ENCODE results near the gene ZNF106. TPM values are rescaled to one million over a fixed set of nuclear protein-coding genes. Genes with fewer than 3 reads are reported as not detected.
A peak's percentile ranks its signal among the peaks of the same experiment; 100 is the strongest.

The ZNF106 gene
- total RNA-seq (2014; rRNA removed; shearing (Covaris generic)) (35.7 and 37.8 TPM in 2 replicates), polyA plus RNA-seq (2016; fragmentation: Nextera tagmentation; extraction: Ambion mirVana) (43.8 and 44.5 TPM in 2 replicates)

DNA sequence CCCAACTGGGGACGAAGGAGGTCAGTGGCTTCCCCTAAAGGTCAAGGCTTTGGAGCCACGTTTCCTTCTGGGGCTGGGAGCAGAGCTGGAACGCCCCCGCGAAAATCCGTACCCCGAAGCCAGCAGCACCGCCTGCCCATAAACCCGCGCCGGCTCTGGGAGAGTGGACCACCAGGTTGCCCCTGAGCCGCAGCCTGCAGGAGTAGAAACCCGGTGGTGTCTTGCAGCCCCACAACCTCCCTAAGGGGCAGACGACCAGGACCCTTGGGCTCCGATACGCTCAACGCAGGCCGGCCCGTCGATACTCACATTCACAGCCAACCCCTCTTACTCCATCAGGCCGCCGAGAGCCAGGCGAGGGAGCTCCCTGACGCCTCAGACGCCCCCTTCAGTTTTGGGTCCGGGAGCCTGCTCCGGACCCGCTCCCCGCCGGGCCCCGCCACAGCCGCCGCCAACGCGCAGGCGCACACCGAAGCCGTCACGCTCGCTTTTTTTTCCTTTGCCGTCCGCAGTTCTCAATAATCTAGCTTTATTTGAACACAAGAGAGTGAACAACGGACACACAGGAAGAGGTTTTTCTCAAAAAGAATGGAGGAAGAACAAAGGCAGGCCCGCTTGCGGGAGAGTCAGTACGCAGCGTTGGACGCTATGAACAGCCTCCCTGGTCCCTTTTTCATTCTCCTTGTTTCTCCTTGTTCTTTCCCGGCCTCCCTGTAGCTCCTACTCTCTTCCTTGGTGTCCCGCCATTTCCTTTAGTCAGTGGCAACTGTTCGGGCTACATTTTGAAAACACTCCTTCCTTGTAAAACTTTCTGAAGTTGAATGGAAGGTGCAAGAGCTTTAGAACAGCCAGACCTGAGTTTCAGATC is at the start of gene ZNF106:
Gene ZNF106 (minus strand): TSS at position 471 of the 868 bp plus-strand sequence. CDS start 18,852 bp downstream, outside the sequence.
- H3K9me2 ChIP-seq (ENCODE audit: insufficient read depth), result no peaks in the 10 kb centered on the region
- H3K79me2 ChIP-seq (ENCODE audit: insufficient read depth), result peaks cover 54% of the 10 kb centered on the region
- H3K36me3 ChIP-seq (ENCODE audit: low read depth), result no peaks in the 10 kb centered on the region
- DNase-seq, result peak; percentile 94
- 0 out of 2 replicates have a peak, but pooled peaks cover 3% of the 10 kb centered on the region for H4K20me1 ChIP-seq (ENCODE audit: insufficient read depth)
- H3K4me1 ChIP-seq (ENCODE audit: insufficient read depth), result peaks cover 21% of the 10 kb centered on the region
- TF ChIP-seq EZH2 (IDR thresholded peaks at IDR 0.05; ENCODE audit: insufficient read depth, poor library complexity, severe bottlenecking) (no peak), EZH2phosphoT487 (IDR thresholded peaks at IDR 0.05; ENCODE audit: insufficient read depth, low read depth) (no peak)
- peak within 1 kb of the TSS; percentile 98 for H3K27ac ChIP-seq
- peak within 1 kb of the TSS; percentile 89 for H3K4me3 ChIP-seq
- no peaks in the 10 kb centered on the region for H3K9me3 ChIP-seq (ENCODE audit: low read depth)
- peak within 1 kb of the TSS; percentile 97 for H3K9ac ChIP-seq
- 1% methylated on average over 51 of the region's 51 CpGs for WGBS, 2 experiments (ENCODE audit: low coverage in 1 of 2, low lambda C conversion rate in 2 of 2, missing lambda C conversion rate in 2 of 2)
- in situ Hi-C loops (cut with MboI), result no loop called here
- no peaks in the 10 kb centered on the region for H3K27me3 ChIP-seq (replicated peaks; ENCODE audit: insufficient read depth)
- peaks cover 25% of the 10 kb centered on the region for H3F3A ChIP-seq (ENCODE audit: insufficient read depth)
- peak within 1 kb of the TSS; percentile 100 for H3K4me2 ChIP-seq (ENCODE audit: unreplicated experiment)
- peak within 1 kb of the TSS; percentile 95 for H2AFZ ChIP-seq

DNA sequence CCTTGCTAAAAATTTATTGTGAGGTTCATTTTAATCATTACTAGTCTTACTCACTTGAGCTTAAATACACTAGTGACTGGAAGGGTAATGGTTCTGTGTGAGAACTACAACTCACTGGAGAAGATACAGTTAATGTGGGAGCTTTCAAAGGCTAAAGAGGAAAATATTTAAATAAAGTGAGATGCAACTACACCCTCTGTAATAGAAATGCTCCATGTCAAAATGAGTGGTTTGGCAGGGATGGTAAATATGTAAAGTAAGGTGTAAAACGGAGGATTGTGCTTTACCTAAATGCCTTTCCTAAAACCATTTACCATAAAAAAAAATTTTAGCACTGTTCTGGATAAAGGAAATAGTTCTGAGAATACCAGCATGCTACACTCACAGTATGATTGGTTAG is 42.3 kb upstream of the ZNF106 start:
- in situ Hi-C loops (cut with MboI), result no loop called here
- H3K36me3 ChIP-seq (ENCODE audit: low read depth), result peaks cover 45% of the 10 kb centered on the region
- no peaks in the 10 kb centered on the region for H3K9me2 ChIP-seq (ENCODE audit: insufficient read depth)
- no peak overlapping the region for H3K27ac ChIP-seq
- DNase-seq, result no peak
- H3F3A ChIP-seq (ENCODE audit: insufficient read depth), result 0 out of 2 replicates have a peak, but pooled peaks cover 14% of the 10 kb centered on the region
- H2AFZ ChIP-seq, result no peak overlapping the region
- TF ChIP-seq EZH2phosphoT487 (IDR thresholded peaks at IDR 0.05; ENCODE audit: insufficient read depth, low read depth) (no peak), EZH2 (IDR thresholded peaks at IDR 0.05; ENCODE audit: insufficient read depth, poor library complexity, severe bottlenecking) (no peak)
- 40 to 59% methylated on average over 1 of the region's 1 CpG for WGBS, 2 experiments (ENCODE audit: low coverage in 1 of 2, low lambda C conversion rate in 2 of 2, missing lambda C conversion rate in 2 of 2)
- no peaks in the 10 kb centered on the region for H3K79me2 ChIP-seq (ENCODE audit: insufficient read depth)
- no peak overlapping the region for H3K4me2 ChIP-seq (ENCODE audit: unreplicated experiment)
- H3K4me3 ChIP-seq, result no peak overlapping the region
- H4K20me1 ChIP-seq (ENCODE audit: insufficient read depth), result no peaks in the 10 kb centered on the region
- no peaks in the 10 kb centered on the region for H3K27me3 ChIP-seq (replicated peaks; ENCODE audit: insufficient read depth)
- H3K9ac ChIP-seq, result no peak overlapping the region
- H3K9me3 ChIP-seq (ENCODE audit: low read depth), result no peaks in the 10 kb centered on the region
- no peaks in the 10 kb centered on the region for H3K4me1 ChIP-seq (ENCODE audit: insufficient read depth)

- H4K20me1 ChIP-seq (ENCODE audit: insufficient read depth), result no peaks in the 10 kb centered on the region
- no peaks in the 10 kb centered on the region for H3K79me2 ChIP-seq (ENCODE audit: insufficient read depth)
- H3F3A ChIP-seq (ENCODE audit: insufficient read depth), result no peaks in the 10 kb centered on the region
- no peak overlapping the region for H2AFZ ChIP-seq
- no peak overlapping the region for H3K27ac ChIP-seq
- H3K4me1 ChIP-seq (ENCODE audit: insufficient read depth), result no peaks in the 10 kb centered on the region
- TF ChIP-seq EZH2phosphoT487 (IDR thresholded peaks at IDR 0.05; ENCODE audit: insufficient read depth, low read depth) (no peak), EZH2 (IDR thresholded peaks at IDR 0.05; ENCODE audit: insufficient read depth, poor library complexity, severe bottlenecking) (no peak)
- no peak for DNase-seq
- no peak overlapping the region for H3K9ac ChIP-seq
- H3K4me2 ChIP-seq (ENCODE audit: unreplicated experiment), result no peak overlapping the region
- in situ Hi-C loops (cut with MboI), result no loop called here
- no peak overlapping the region for H3K4me3 ChIP-seq
- no peaks in the 10 kb centered on the region for H3K9me2 ChIP-seq (ENCODE audit: insufficient read depth)
- H3K9me3 ChIP-seq (ENCODE audit: low read depth), result no peaks in the 10 kb centered on the region
- 69 to 70% methylated on average over 3 of the region's 3 CpGs for WGBS, 2 experiments (ENCODE audit: low coverage in 1 of 2, low lambda C conversion rate in 2 of 2, missing lambda C conversion rate in 2 of 2)
- H3K36me3 ChIP-seq (ENCODE audit: low read depth), result peaks cover 46% of the 10 kb centered on the region
- H3K27me3 ChIP-seq (replicated peaks; ENCODE audit: insufficient read depth), result no peaks in the 10 kb centered on the region
Observed at GRCh38 chr15:42528970-42529369, 38.0 kb upstream of the ZNF106 start.

- no peak overlapping the region for H2AFZ ChIP-seq
Observed at GRCh38 chr15:42523331-42523730, 32.4 kb upstream of the ZNF106 start.

More at GRCh38 chr15:42523331-42523730, 32.4 kb upstream of the ZNF106 start:
- Histone ChIP-seq H3K9ac (no peak overlapping the region), H3K79me2 (ENCODE audit: insufficient read depth) (no peaks in the 10 kb centered on the region), H3K9me2 (ENCODE audit: insufficient read depth) (no peaks in the 10 kb centered on the region), H3K27me3 (replicated peaks; ENCODE audit: insufficient read depth) (no peaks in the 10 kb centered on the region), H3K4me1 (ENCODE audit: insufficient read depth) (no peaks in the 10 kb centered on the region), H4K20me1 (ENCODE audit: insufficient read depth) (no peaks in the 10 kb centered on the region), H3K4me2 (ENCODE audit: unreplicated experiment) (no peak overlapping the region), H3K27ac (no peak overlapping the region), H3K36me3 (ENCODE audit: low read depth) (peaks cover 26% of the 10 kb centered on the region), H3F3A (ENCODE audit: insufficient read depth) (no peaks in the 10 kb centered on the region), H3K4me3 (no peak overlapping the region), H3K9me3 (ENCODE audit: low read depth) (no peaks in the 10 kb centered on the region)
- DNase-seq, result no peak
- WGBS, 2 experiments (ENCODE audit: low coverage in 1 of 2, low lambda C conversion rate in 2 of 2, missing lambda C conversion rate in 2 of 2), result 72 to 75% methylated on average over 2 of the region's 2 CpGs
- in situ Hi-C loops (cut with MboI), result no loop called here
- TF ChIP-seq EZH2phosphoT487 (IDR thresholded peaks at IDR 0.05; ENCODE audit: insufficient read depth, low read depth) (no peak), EZH2 (IDR thresholded peaks at IDR 0.05; ENCODE audit: insufficient read depth, poor library complexity, severe bottlenecking) (no peak)

All from GM23248 (cell line).